SK-N-SH (cell line): ENCODE measurements around the gene MYLK4. TPM values are rescaled to one million over a fixed set of nuclear protein-coding genes. Genes with fewer than 3 reads are reported as not detected.

Experiments
- CTCF ChIA-PET: fragments of 300-600, 350-600 bp; formaldehyde crosslinking; extraction: SDS; loops from one replicate; lab custom pipeline; 2021; lab: Yijun Ruan, JAX
- POLR2A ChIA-PET: fragments of 350-600 bp; sonication (Branson Sonifier 250); formaldehyde crosslinking; extraction: SDS; loops from one replicate; lab custom pipeline; 2020; ENCODE audit warnings: antibody characterized with exemption, inconsistent platforms; lab: Yijun Ruan, JAX
- DNase-seq: peaks from one replicate; pipeline ENCODE4 v3.0.0; 2012
- H2AFZ ChIP-seq: fragments of 200-600 bp; sonication (generic); 2 replicates; pipeline ENCODE4 v1.8.1; 2016; ENCODE audit warnings: antibody characterized with exemption, mild to moderate bottlenecking, low read depth
- H3F3A ChIP-seq: fragments of 200-600 bp; sonication (generic); replicated peaks from 2 replicates; pipeline ENCODE3; 2016; ENCODE audit warnings: antibody characterized with exemption, mild to moderate bottlenecking; ENCODE audit not compliant: insufficient read depth
- H3K27ac ChIP-seq, 2 experiments: fragments of 200-500 bp in 1 of 2; fragments of 200-600 bp in 1 of 2; sonication (Bioruptor generic) in 1 of 2; sonication (generic), shearing (Covaris generic) in 1 of 2; 2 replicates each; pipeline versions ENCODE4 v1.5.1 to v1.6.1; 2014 to 2016; ENCODE audit warnings: low read depth in 2 of 2, inconsistent platforms in 1 of 2, low read length in 1 of 2, mild to moderate bottlenecking in 1 of 2, mixed read lengths in 1 of 2
- H3K27me3 ChIP-seq: fragments of 200-600 bp; sonication (generic), shearing (Covaris generic); 2 replicates; pipeline ENCODE4 v1.6.1; 2016; ENCODE audit warnings: mixed run types; ENCODE audit not compliant: insufficient read depth
- H3K36me3 ChIP-seq, 2 experiments: fragments of 200-500 bp in 1 of 2; fragments of 200-600 bp in 1 of 2; sonication (Bioruptor generic) in 1 of 2; sonication (generic) in 1 of 2; replicated peaks in 1 of 2; 2 replicates each; pipeline versions ENCODE3 to v1.5.1; 2014 to 2016; ENCODE audit warnings: low read length in 1 of 2, mild to moderate bottlenecking in 1 of 2; ENCODE audit not compliant: insufficient read depth in 2 of 2, control insufficient read depth in 1 of 2
- H3K4me1 ChIP-seq, 2 experiments: fragments of 200-500 bp in 1 of 2; fragments of 200-600 bp in 1 of 2; sonication (Bioruptor generic) in 1 of 2; sonication (generic), shearing (Covaris generic) in 1 of 2; 2 replicates each; pipeline versions ENCODE4 v1.5.1 to v1.6.1; 2014 to 2016; ENCODE audit warnings: low read depth in 1 of 2, low read length in 1 of 2, mixed run types in 1 of 2; ENCODE audit not compliant: insufficient read depth in 2 of 2, control insufficient read depth in 1 of 2
- H3K4me2 ChIP-seq: fragments of 200-600 bp; sonication (generic), shearing (Covaris generic); 2 replicates; pipeline ENCODE4 v1.6.1; 2017; ENCODE audit warnings: mixed run types
- H3K4me3 ChIP-seq, 2 experiments: fragments of 200-500 bp in 1 of 2; fragments of 200-600 bp in 1 of 2; sonication (Bioruptor generic) in 1 of 2; sonication (generic), shearing (Covaris generic) in 1 of 2; 2 replicates each; pipeline versions ENCODE4 v1.5.1 to v1.8.1; 2014 to 2016; ENCODE audit warnings: low read depth in 2 of 2, inconsistent platforms in 1 of 2, low read length in 1 of 2, mild to moderate bottlenecking in 1 of 2, mixed read lengths in 1 of 2, moderate library complexity in 1 of 2
- H3K79me2 ChIP-seq: fragments of 200-600 bp; sonication (generic); 2 replicates; pipeline ENCODE4 v1.8.1; 2017; ENCODE audit warnings: mild to moderate bottlenecking; ENCODE audit not compliant: insufficient read depth
- H3K9ac ChIP-seq: fragments of 200-600 bp; sonication (generic); 2 replicates; pipeline ENCODE4 v1.6.1; 2017; ENCODE audit warnings: mixed run types
- H3K9me2 ChIP-seq: fragments of 200-600 bp; sonication (generic); 2 replicates; pipeline ENCODE4 v1.6.1; 2017; ENCODE audit warnings: mixed run types
- H3K9me3 ChIP-seq: fragments of 200-600 bp; sonication (generic); 2 replicates; pipeline ENCODE4 v1.6.1; 2017; ENCODE audit warnings: mixed run types, mild to moderate bottlenecking, moderate library complexity
- H4K20me1 ChIP-seq: fragments of 200-600 bp; sonication (generic); 2 replicates; pipeline ENCODE4 v1.6.1; 2017; ENCODE audit warnings: mild to moderate bottlenecking, mixed run types; ENCODE audit not compliant: insufficient read depth
- CTCF ChIP-seq: fragments of 200-600 bp; sonication (generic); IDR thresholded peaks from 2 replicates; pipeline ENCODE4 v1.6.1; 2017; ENCODE audit warnings: antibody characterized with exemption, mild to moderate bottlenecking, moderate library complexity
- FOSL2 ChIP-seq: IDR thresholded peaks from 2 replicates; pipeline ENCODE4 v1.4.0; 2012; ENCODE audit warnings: low read depth, mild to moderate bottlenecking, moderate library complexity, borderline replicate concordance
- GATA2 ChIP-seq: sonication (generic); formaldehyde crosslinking; IDR thresholded peaks from 2 replicates; pipeline ENCODE4 v1.5.0; 2020; ENCODE audit warnings: mild to moderate bottlenecking, missing genetic modification reagents
- MEF2A ChIP-seq: IDR thresholded peaks from 2 replicates; pipeline ENCODE4 v1.4.0; 2012; ENCODE audit warnings: low read depth, borderline replicate concordance
- MXI1 ChIP-seq: IDR thresholded peaks from 2 replicates; pipeline ENCODE4 v1.6.1; 2012; ENCODE audit warnings: mild to moderate bottlenecking, low read depth, low read length, improper control_type of control experiment
- RCOR1 ChIP-seq: fragments of 150-350 bp; IDR thresholded peaks from 2 replicates; pipeline ENCODE4 v1.6.1; 2017; ENCODE audit warnings: antibody characterized with exemption, low read length
- RXRA ChIP-seq: IDR thresholded peaks from 2 replicates; pipeline ENCODE4 v1.4.0; 2012; ENCODE audit warnings: low read depth, mild to moderate bottlenecking, borderline replicate concordance
- SIN3A ChIP-seq: IDR thresholded peaks from 2 replicates; pipeline ENCODE4 v1.6.1; 2012; ENCODE audit warnings: low read depth, mild to moderate bottlenecking, low read length, moderate library complexity, borderline replicate concordance
- TCF12 ChIP-seq: IDR thresholded peaks from 2 replicates; pipeline ENCODE4 v1.4.0; 2012
- TEAD4 ChIP-seq: IDR thresholded peaks from 2 replicates; pipeline ENCODE4 v1.4.0; 2012; ENCODE audit warnings: mild to moderate bottlenecking, borderline replicate concordance; ENCODE audit not compliant: insufficient read depth
- USF2 ChIP-seq: fragments of 150-350 bp; IDR thresholded peaks from 2 replicates; pipeline ENCODE4 v1.6.1; 2017; ENCODE audit warnings: antibody characterized with exemption, low read length, low read depth, borderline replicate concordance
- YY1 ChIP-seq: IDR thresholded peaks from 2 replicates; pipeline ENCODE4 v1.4.0; 2012; ENCODE audit warnings: low read depth, mild to moderate bottlenecking
- ZBTB33 ChIP-seq: IDR thresholded peaks from 2 replicates; pipeline ENCODE4 v1.4.0; 2012; ENCODE audit warnings: low read depth, borderline replicate concordance
- WGBS: methylation state at CpG from one replicate; pipeline ENCODE4 v1.1.6; 2017; ENCODE audit warnings: low lambda C conversion rate; 5-methylcytosine and 5-hydroxymethylcytosine counted together
- polyA plus RNA-seq, 3 experiments: library from polyadenylated mRNA; depleted of rRNA; stranded (reverse); fragments of >200 nt; gene quantifications; 2 replicates each; pipeline ENCODE4 v1.2.3, GENCODE V29; 2012
- TF ChIP-seq, protein P1 (sequence below): IDR thresholded peaks from 2 replicates; pipeline ENCODE4; 2012

The MYLK4 gene
- polyA plus RNA-seq, 1 of the 3 experiments (the other 2 are of a cell fraction), result 0.16 TPM

GRCh38 chr6:2617729-2618128 lies 133.0 kb downstream of the MYLK4 start:
- no peak for DNase-seq
- Histone ChIP-seq H3K27me3 (peaks cover 37% of the 10 kb centered on the region), H3K9me2 (no peaks in the 10 kb centered on the region), H3K4me2 (no peak overlapping the region), H3F3A (no peaks in the 10 kb centered on the region), H3K9me3 (no peaks in the 10 kb centered on the region), H3K4me1 (no peaks in the 10 kb centered on the region), H3K79me2 (no peaks in the 10 kb centered on the region), H3K4me3 (no peak overlapping the region), H3K9ac (no peak overlapping the region), H2AFZ (no peak overlapping the region), H3K27ac (no peak overlapping the region), H4K20me1 (no peaks in the 10 kb centered on the region), H3K36me3 (no peaks in the 10 kb centered on the region)
- TF ChIP-seq, protein P1, sequence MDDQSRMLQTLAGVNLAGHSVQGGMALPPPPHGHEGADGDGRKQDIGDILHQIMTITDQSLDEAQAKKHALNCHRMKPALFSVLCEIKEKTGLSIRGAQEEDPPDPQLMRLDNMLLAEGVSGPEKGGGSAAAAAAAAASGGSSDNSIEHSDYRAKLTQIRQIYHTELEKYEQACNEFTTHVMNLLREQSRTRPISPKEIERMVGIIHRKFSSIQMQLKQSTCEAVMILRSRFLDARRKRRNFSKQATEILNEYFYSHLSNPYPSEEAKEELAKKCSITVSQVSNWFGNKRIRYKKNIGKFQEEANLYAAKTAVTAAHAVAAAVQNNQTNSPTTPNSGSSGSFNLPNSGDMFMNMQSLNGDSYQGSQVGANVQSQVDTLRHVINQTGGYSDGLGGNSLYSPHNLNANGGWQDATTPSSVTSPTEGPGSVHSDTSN, result no peak
- TF ChIP-seq USF2, result no peak
- no peak for TF ChIP-seq MEF2A
- POLR2A ChIA-PET, result no interaction called here
- WGBS, result 9% methylated on average over 4 of the region's 4 CpGs
- CTCF ChIA-PET, result interaction anchor here (0.7 kb wide), 1 partner anchor 120 kb away, joined by 3 read pairs; no protein-coding TSS in a partner anchor

GRCh38 chr6:2616811-2617210 lies 133.9 kb downstream of the MYLK4 start:
- Histone ChIP-seq H3K9ac (no peak overlapping the region), H3K27ac (no peak overlapping the region)
- DNase-seq, result no peak
- TF ChIP-seq TCF12 (no peak), MXI1 (no peak), ZBTB33 (no peak), YY1 (no peak), TEAD4 (no peak), CTCF (no peak), FOSL2 (no peak), RXRA (no peak), RCOR1 (no peak), GATA2 (no peak), SIN3A (no peak)
- TF ChIP-seq, all 33 proteins: peak for 0
- Histone ChIP-seq H3K79me2 (no peaks in the 10 kb centered on the region), H3K9me3 (no peaks in the 10 kb centered on the region), H2AFZ (no peak overlapping the region), H3F3A (no peaks in the 10 kb centered on the region), H4K20me1 (no peaks in the 10 kb centered on the region), H3K27me3 (peaks cover 28% of the 10 kb centered on the region), H3K4me2 (no peak overlapping the region), H3K9me2 (no peaks in the 10 kb centered on the region), H3K4me3 (no peak overlapping the region), H3K4me1 (no peaks in the 10 kb centered on the region), H3K36me3 (no peaks in the 10 kb centered on the region)
- 19% methylated on average over 7 of the region's 7 CpGs for WGBS
- ChIA-PET POLR2A (no interaction called here), CTCF (no interaction called here)
